Fibroblast of mammary gland (primary cell): ENCODE measurements around the gene ANGPTL2.
A peak's percentile ranks its signal among the peaks of the same experiment; 100 is the strongest.

Experiments used
- DNase-seq: peaks from one replicate; pipeline ENCODE4 v3.0.0-alpha.2; 2010; ENCODE audit warnings: low read depth
- H3K4me3 ChIP-seq: 2 replicates; pipeline ENCODE4 v1.5.1; 2011; ENCODE audit warnings: low read depth, mild to moderate bottlenecking, low read length, moderate library complexity; ENCODE audit not compliant: control insufficient read depth
- CTCF ChIP-seq: conservative IDR thresholded peaks from 2 replicates; pipeline ENCODE4 v1.5.1; 2011; ENCODE audit warnings: low read depth, low read length, inconsistent platforms; ENCODE audit not compliant: control insufficient read depth, insufficient read depth

Gene ANGPTL2

GRCh38 chr9:127162046-127162863, 39.8 kb upstream of the ANGPTL2 start:
- no peak overlapping the region for H3K4me3 ChIP-seq
- TF ChIP-seq CTCF = no peak
- no peak for DNase-seq

DNA sequence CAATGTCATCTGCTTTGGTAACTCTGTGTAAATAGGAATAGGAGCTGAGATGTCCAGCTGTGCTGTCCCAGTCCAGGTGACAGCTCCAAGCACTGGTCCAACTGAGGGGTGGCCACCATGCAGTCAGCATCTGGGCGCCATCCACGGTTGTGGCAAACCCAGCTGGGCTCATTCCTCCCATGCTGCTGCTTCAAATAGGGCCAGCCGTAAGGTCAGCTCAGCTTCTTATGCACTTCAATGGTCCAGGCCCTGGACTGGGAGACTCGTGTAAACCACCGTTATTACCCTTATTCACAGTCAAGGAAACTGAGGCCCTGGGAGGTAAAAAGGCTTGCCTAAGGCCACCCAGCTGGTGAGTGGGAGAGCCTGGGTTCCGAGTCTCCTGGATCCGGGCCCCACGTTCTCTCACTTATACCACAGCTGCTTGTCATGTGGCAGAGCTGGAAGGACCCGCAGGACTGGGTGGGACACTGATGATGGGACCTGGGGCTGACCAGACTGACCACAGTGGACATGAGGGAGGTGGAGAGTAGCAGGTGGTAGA, 38.7 kb upstream of the ANGPTL2 start:
- no peak for DNase-seq
- no peak overlapping the region for H3K4me3 ChIP-seq
- TF ChIP-seq CTCF = no peak

DNA sequence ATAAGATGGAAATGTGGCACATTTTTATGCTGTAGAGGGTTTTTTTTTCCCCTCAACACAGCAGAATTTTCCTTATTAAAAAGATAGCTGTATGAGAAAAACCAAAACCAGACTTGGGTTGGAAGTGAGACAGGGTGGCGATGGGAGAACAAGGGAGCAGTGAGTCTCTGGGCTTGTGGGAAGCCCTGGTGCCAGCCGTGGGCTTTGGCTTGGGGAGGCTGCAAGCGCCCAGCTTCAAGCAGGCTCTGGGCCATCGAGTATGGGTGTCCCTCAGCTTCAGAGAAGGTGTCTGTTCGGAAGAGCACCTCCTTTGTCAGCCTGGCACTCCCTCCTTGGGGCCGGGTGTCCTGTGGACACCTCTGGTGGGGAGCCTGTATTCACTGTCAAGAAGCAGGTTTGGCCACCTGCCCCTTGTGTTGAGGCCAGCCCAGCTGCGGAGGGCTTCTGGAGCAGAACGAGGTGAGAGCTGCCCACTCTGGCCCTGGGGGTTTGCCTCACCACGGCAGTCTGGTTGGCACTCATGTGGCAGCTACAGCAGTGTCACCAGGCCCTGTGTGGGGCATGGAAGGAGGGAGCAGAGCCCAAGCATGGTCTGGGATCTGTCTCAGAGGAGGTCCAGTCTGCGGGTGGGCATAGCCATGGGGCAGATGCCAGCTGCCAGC, 37.6 kb upstream of the ANGPTL2 start:
- H3K4me3 ChIP-seq = no peak overlapping the region
- no peak for TF ChIP-seq CTCF
- DNase-seq = no peak

DNA sequence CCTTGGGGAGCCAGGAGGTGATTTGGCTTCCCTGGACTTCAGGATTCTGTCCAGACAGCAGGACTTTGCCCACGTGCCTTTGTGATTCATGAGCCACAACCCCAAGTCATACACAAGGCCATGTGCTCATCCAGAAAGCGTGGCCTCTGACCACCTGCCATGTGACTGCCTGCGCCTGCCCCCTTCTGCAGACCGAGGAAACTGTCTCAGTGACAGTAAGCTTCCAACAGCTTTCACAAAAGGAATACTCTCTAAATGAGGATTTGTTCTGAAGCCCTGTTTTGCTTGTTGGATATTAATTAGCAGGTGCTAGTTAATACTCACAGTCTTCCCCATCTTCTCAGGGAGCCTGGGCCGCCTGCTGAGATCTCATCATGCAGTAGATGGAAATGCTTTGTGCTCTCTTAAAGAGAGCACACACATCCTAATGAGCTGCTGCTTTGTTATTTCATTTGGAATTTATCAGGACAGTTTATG, 36.9 kb upstream of the ANGPTL2 start:
- peak; percentile 43 for TF ChIP-seq CTCF
- no peak overlapping the region for H3K4me3 ChIP-seq
- DNase-seq = peak; percentile 94

GRCh38 chr9:127158786-127159324, 36.4 kb upstream of the ANGPTL2 start:
- TF ChIP-seq CTCF = no peak
- no peak overlapping the region for H3K4me3 ChIP-seq
- DNase-seq = no peak

- no peak for TF ChIP-seq CTCF
- H3K4me3 ChIP-seq = no peak overlapping the region
- no peak for DNase-seq
Observed at GRCh38 chr9:127155314-127155960, 33.0 kb upstream of the ANGPTL2 start.
